ENCODE data around the gene PPM1H.

- TF ChIP-seq RAD21 (IDR thresholded peaks at IDR 0.05) (no peak), EGR1 (IDR thresholded peaks at IDR 0.05; ENCODE audit: low read depth in 2 of 2) (no peak), CTCF (IDR thresholded peaks at IDR 0.05; ENCODE audit: low read depth, low read length, missing input control) (no peak), YY1 (IDR thresholded peaks at IDR 0.05) (no peak), TAF1 (conservative IDR thresholded peaks at IDR 0.05) (no peak), FOXA1 (IDR thresholded peaks at IDR 0.05) (no peak), JUND (IDR thresholded peaks at IDR 0.05) (no peak), SP1 (IDR thresholded peaks at IDR 0.05) (no peak), MAX (IDR thresholded peaks at IDR 0.05) (no peak), REST (IDR thresholded peaks at IDR 0.05) (no peak), ZBTB33 (IDR thresholded peaks at IDR 0.05) (no peak), NR2F2 (IDR thresholded peaks at IDR 0.05) (no peak)
These were observed 196.3 kb downstream of the PPM1H start for GRCh38 chr12:62738616-62739015.

Data from liver (tissue), 3 donors.